Smooth muscle cell of the coronary artery (primary cell): ENCODE measurements around the gene IER5. TPM values are rescaled to one million over a fixed set of nuclear protein-coding genes. Genes with fewer than 3 reads are reported as not detected.

ENCODE experiments used
- total RNA-seq: library from RNA; depleted of rRNA; stranded (reverse); fragments of >200 nt; gene quantifications from 2 replicates; pipeline ENCODE4 v1.2.3, GENCODE V29; 2014; ENCODE audit warnings: low replicate concordance

The IER5 gene
- total RNA-seq, result 14.0 and 16.1 TPM in 2 replicates

GRCh38 chr1:181088079-181089016, at the start of gene IER5:
TSS of gene IER5 (plus strand) at chr1:181088700. CDS start at chr1:181088903, 203 bp downstream.

Other genes starting within 250 kb of the IER5 start
- gene KIAA1614, start 175.8 kb upstream of the IER5 start, total RNA-seq, result 4.7 and 6.6 TPM in 2 replicates
- 28.2 and 29.2 TPM in 2 replicates for gene STX6, start 65.8 kb upstream of the IER5 start, total RNA-seq
- 12.8 and 16.3 TPM in 2 replicates for gene MR1, start 54.7 kb upstream of the IER5 start, total RNA-seq